ENCODE data around the gene PRICKLE2. TPM values are rescaled to one million over a fixed set of nuclear protein-coding genes. Genes with fewer than 3 reads are reported as not detected.

The PRICKLE2 gene
- total RNA-seq, 1 donor from 2014 or later: 5.3 TPM

DNA sequence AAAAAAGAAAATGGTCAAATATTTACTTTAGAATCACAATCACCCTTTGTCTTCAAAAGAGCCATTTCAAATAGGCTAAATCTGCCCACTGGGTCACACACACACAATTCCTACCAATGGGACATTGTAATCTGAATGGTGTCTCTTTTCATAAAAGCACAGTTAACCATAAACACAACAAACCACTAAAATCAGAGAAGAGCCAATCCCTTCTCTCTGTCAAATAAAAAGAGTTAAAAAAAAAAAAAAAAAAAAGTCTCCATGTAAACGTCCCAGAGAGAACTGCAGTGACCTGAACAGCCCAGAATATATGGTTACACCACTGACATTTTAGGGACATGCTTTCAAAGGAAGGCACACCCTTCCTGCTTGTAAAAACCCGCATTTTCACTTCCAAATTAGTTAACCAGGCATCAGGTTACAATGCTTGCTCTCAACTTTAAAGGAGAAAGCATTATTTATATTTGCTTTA lies 63.7 kb downstream of the PRICKLE2 start:
- TF ChIP-seq, protein P1, sequence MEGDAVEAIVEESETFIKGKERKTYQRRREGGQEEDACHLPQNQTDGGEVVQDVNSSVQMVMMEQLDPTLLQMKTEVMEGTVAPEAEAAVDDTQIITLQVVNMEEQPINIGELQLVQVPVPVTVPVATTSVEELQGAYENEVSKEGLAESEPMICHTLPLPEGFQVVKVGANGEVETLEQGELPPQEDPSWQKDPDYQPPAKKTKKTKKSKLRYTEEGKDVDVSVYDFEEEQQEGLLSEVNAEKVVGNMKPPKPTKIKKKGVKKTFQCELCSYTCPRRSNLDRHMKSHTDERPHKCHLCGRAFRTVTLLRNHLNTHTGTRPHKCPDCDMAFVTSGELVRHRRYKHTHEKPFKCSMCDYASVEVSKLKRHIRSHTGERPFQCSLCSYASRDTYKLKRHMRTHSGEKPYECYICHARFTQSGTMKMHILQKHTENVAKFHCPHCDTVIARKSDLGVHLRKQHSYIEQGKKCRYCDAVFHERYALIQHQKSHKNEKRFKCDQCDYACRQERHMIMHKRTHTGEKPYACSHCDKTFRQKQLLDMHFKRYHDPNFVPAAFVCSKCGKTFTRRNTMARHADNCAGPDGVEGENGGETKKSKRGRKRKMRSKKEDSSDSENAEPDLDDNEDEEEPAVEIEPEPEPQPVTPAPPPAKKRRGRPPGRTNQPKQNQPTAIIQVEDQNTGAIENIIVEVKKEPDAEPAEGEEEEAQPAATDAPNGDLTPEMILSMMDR (IDR thresholded peaks at IDR 0.05; ENCODE audit: unreplicated experiment): no peak
- H3K4me3 Mint-ChIP-seq (ENCODE audit: unreplicated experiment): no peak overlapping the region
- no peak overlapping the region for H3K27ac Mint-ChIP-seq (ENCODE audit: unreplicated experiment)
- H3K4me1 Mint-ChIP-seq (ENCODE audit: unreplicated experiment): peaks cover 5% of the 10 kb centered on the region
- peaks cover 13% of the 10 kb centered on the region for H3K36me3 Mint-ChIP-seq (ENCODE audit: low read depth, unreplicated experiment)
- H3K27me3 Mint-ChIP-seq (ENCODE audit: unreplicated experiment): peaks cover 9% of the 10 kb centered on the region
- DNase-seq (ENCODE audit: low spot score): no peak
- no peaks in the 10 kb centered on the region for H3K9me3 Mint-ChIP-seq (ENCODE audit: unreplicated experiment)

- DNase-seq (ENCODE audit: low spot score): no peak
- H3K27ac Mint-ChIP-seq (ENCODE audit: unreplicated experiment): no peak overlapping the region
- H3K27me3 Mint-ChIP-seq (ENCODE audit: unreplicated experiment): peaks cover 9% of the 10 kb centered on the region
- peaks cover 5% of the 10 kb centered on the region for H3K4me1 Mint-ChIP-seq (ENCODE audit: unreplicated experiment)
- H3K4me3 Mint-ChIP-seq (ENCODE audit: unreplicated experiment): no peak overlapping the region
- H3K36me3 Mint-ChIP-seq (ENCODE audit: low read depth, unreplicated experiment): peaks cover 13% of the 10 kb centered on the region
- no peaks in the 10 kb centered on the region for H3K9me3 Mint-ChIP-seq (ENCODE audit: unreplicated experiment)
- TF ChIP-seq, protein P1 (IDR thresholded peaks at IDR 0.05; ENCODE audit: unreplicated experiment): no peak
Observed at GRCh38 chr3:64160000-64160695, 65.1 kb downstream of the PRICKLE2 start.

DNA sequence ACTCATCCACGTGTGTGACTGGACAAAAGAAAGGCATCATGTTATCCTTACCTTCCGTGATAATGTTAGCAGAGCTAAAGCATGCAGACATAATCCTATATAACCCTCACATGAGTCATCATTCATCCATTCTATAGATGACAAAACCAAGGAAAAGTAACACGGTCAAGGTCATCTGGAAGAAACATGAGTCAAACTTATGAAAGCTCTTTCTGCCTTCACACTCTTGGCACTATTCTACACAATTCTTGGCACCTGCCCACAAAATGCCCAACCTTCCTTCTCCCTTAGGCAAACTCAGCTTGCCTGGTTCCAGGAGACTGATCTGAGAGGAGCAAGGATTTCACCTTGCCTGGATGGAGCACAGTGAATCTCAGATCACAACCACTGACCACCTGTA lies 66.9 kb downstream of the PRICKLE2 start:
- Mint-ChIP-seq H3K36me3 (ENCODE audit: low read depth, unreplicated experiment) (peaks cover 13% of the 10 kb centered on the region), H3K27me3 (ENCODE audit: unreplicated experiment) (peaks cover 9% of the 10 kb centered on the region), H3K9me3 (ENCODE audit: unreplicated experiment) (no peaks in the 10 kb centered on the region), H3K4me3 (ENCODE audit: unreplicated experiment) (no peak overlapping the region), H3K4me1 (ENCODE audit: unreplicated experiment) (peaks cover 5% of the 10 kb centered on the region), H3K27ac (ENCODE audit: unreplicated experiment) (no peak overlapping the region)
- TF ChIP-seq, protein P1 (IDR thresholded peaks at IDR 0.05; ENCODE audit: unreplicated experiment): no peak
- no peak for DNase-seq (ENCODE audit: low spot score)

DNA sequence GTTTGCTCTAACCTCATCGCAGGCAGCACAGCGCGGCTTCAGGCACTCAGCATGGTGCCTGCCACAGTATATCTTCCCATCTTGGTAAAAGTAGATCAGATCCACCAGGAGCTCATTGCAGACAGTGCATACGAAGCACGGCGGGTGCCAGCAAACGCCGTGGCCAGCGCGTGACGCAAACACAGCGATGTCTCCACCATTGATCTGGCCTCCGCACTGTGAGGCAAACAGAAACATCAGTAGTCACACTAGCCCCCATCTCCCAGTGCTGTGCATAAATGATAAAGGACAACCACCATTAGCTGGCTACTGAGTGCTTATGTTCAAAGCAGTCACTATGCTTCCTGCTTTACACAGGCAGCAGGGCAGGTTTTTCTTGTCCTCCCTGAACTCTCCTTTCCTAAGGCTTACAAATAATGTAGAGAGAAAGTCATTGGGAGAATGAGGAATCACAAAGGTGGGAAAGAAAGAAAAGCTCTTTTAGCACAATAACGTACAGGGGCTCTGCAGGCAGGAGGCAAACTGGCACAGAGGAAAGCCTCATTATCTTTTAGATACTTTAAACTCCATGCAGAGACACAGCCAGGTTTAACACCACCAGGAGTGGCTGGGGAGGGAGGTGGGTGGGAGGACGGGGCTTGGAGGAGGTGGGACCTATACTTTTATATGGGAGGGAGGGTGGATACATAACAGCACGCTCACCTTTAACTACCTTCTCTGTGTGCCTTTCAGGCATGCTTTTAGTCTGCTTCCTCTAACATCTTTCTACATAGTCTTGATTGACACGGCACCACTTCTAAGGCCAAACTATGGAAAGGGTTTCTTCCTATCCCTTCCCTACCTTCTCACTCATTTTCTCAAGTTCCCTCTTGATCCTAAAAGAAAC lies 67.9 kb downstream of the PRICKLE2 start:
- H3K36me3 Mint-ChIP-seq (ENCODE audit: low read depth, unreplicated experiment): peaks cover 18% of the 10 kb centered on the region

More for the DNA sequence above, 67.9 kb downstream of the PRICKLE2 start:
- Mint-ChIP-seq H3K4me3 (ENCODE audit: unreplicated experiment) (no peak overlapping the region), H3K27ac (ENCODE audit: unreplicated experiment) (no peak overlapping the region), H3K4me1 (ENCODE audit: unreplicated experiment) (peaks cover 5% of the 10 kb centered on the region), H3K9me3 (ENCODE audit: unreplicated experiment) (no peaks in the 10 kb centered on the region), H3K27me3 (ENCODE audit: unreplicated experiment) (peaks cover 9% of the 10 kb centered on the region)
- no peak for DNase-seq (ENCODE audit: low spot score)
- TF ChIP-seq, protein P1 (IDR thresholded peaks at IDR 0.05; ENCODE audit: unreplicated experiment): no peak
